GM19328 (cell line): ENCODE measurements around the gene ANKRD29.
"Not testable (repeated sequence)": the region's sequence is repeated elsewhere in the genome, so short reads cannot be mapped to it uniquely, and the experiment has no call there.

ENCODE experiments used
- ATAC-seq: cut with Tn5 transposase; IDR thresholded peaks from one replicate; pipeline ENCODE4 v1.9.1; 2021; ENCODE audit warnings: mild to moderate bottlenecking, moderate library complexity; ENCODE audit not compliant: unreplicated experiment

Gene ANKRD29

DNA sequence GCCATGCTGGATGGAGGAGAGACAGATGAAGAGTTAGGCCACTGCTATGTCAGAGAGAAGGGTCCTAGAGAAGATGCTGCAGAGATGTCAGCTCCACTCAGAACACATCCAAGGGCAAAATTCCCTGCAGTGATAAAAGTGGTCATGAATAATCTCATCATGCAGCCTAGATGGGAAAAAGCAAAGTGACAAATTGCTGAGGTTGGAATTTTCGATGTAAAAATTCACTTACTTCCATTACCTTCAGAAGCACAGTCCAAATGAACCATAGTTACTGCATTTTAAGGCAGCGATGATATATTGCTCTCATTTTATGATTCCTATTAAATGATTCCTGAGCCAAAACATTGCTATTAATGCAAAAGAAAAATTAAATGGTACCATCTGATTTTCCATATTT is 16.4 kb downstream of the ANKRD29 start:
- no peak for ATAC-seq

DNA sequence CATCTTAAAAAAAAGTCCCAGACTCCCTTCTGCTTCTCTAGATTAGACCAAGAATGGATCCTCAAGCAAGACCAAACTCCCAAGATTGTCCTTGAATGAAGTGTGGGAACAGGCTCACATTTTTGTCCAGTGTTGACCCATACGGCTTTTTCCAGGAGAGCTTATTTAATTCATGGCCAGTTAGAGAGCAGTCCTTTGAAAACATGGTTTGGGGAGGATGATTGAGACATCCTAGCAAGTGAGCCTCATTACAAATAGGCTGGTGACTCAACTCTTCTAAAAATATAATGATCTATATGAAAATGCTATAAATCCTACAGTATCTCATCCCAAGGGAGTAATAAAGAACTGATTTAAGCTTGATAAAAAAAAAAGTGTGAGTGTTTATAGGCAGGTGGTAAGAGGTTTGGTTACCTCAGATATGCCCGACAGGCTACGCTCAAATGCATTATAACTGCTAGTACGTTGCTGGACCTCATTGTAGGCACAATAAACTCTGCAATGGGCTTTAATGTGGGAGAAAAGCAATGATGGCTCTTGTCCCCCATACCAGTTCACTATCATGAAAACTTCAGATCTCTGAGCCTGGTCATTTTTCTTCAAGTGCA is 17.0 kb downstream of the ANKRD29 start:
- no peak for ATAC-seq

DNA sequence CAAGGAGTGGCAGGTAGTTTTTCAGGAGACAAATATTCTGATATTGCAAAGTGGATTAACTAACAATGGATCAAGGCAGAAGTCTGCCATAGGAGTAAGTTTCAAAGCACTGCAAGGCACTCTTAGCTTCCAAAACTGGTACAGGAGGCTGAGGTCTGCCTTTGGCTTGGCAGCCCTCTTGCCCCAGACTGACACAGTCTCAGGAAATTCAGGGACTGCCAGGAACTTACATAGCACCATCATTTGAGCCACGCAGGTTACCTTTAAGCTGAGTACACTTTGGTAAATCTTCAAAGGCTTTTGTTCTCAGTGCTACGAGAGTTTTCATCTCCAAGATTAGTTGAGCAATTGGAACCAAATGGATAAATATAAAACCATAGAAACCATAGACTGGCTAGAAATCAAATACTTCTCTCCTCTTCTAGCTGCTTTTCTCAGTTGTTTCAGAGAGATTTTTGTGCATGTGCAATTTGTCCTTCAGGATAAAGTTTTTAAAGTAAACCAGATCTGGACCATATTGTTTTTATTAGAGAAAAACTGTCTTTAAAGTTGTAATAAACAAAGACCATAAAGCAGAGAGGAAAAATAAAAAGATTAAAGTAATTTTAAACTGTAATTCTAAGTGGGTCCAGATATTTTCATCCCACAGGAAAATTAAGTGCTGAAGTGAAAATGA is 18.8 kb downstream of the ANKRD29 start:
- no peak for ATAC-seq

DNA sequence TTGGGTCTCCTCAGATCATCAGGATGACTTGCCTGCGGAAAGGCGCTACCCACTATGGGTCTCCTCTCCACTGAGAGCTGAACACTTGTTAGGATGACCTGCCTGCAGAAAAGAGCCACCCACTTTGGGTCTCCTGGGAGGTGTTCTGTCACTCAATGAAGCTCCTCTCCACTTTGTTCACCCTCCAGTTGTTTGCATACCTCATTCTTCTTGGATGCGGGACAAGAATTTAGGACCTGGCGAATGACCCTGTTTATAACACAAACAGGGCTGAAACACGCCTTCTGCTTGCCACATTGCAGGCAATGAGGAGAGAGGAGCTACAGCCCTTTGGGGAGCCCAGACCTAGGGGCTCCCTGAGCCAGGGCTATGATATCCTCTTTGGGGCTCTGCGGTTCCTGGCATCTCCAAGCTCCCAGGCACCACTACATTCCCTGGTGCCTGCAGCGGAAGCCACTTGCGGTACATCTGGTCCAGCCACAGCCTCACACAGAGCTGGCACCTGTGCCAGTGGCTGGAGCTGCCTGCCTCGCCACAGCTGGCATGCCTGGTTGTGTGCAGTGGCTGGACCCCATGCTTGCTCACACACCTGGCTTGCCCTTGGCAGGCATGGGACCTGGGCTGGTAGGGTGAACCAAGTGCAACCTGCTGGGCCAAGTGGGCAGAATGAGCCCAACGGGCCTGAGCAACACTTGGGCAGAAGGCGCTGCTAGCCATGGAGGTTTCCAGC is 20.6 kb downstream of the ANKRD29 start:
- ATAC-seq, result no peak

DNA sequence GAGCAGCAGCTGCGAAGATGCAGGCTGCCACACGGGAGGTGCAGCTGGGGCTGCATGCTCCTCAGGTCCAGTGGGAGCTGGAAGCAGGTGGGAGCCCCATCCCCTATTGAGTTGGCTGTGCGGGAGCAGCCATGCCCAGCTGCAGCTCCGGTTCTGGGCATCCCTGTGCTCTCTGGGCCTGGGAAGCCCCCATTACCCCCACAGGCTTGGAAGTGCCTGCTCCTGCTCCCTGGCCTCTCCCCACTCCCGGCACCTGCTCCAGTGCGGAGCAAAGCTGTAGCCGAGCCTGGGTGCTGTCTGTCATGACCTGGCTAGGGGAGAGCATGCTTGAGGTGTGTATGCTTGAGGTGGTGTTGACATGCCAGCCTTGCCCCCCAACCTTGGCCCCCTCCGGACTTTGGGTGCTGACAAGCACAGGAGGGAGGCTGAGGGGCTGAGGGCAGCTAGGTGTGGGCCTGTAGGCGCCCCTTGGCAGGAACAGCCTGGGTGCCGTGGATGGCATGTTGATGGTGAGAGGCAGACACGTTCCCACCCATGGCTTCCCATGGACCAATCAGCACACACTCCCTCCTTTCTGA is 21.5 kb downstream of the ANKRD29 start:
- ATAC-seq, result no peak

DNA sequence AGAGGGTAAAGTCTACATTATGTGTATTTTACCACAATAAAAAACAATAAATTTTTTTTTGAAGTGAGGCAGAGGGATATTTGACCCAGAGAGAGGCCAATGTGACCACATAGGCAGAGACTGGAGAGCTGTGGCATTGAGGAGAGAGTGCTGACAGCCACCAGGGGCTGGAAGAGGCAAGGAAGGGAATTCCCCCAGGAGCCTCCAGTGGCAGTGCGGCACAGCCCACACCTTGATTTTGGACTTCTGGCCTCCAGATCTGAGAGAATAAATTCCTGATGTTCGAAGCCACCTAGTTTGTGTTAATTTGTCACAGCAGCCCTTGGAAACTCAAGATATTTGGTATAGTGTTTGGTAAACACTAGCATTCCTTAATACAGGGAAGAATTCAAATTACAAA is 22.7 kb downstream of the ANKRD29 start:
- no peak for ATAC-seq

DNA sequence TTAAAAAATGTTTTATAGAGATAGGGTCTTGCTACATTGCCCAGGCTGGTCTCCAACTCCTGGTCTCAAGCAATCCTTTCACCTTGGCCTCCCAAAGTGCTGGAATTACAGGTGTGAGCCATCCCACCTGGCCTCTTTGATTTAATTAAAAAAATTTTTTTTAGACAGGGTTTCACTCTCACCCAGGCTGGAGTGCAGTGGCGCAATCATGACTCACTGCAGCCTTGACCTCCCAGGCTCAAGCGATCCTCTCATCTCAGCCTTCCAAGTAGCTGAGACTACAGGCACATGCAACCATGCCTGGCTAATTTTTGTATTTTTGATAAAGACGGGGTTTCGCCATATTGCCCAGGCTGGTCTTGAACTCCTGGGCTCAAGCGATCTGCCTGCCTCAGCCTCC is 26.3 kb downstream of the ANKRD29 start:
- not testable (repeated sequence) for ATAC-seq

DNA sequence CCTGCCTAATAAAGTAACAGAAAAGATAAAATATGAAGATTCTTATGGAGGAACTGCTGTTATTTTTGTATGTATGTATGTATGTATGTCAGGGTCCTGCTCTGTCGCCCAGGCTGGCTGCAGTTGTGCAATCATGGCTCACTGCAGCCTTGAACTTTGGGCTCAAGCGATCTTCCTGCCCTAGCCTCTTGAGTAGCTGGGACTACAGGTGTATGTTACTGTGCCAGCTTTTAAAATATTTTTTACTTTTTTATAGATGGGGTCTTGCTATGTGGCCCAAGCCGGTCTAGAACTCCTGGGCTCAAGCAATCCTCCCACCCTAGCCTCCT is 26.7 kb downstream of the ANKRD29 start:
- ATAC-seq, result no peak

DNA sequence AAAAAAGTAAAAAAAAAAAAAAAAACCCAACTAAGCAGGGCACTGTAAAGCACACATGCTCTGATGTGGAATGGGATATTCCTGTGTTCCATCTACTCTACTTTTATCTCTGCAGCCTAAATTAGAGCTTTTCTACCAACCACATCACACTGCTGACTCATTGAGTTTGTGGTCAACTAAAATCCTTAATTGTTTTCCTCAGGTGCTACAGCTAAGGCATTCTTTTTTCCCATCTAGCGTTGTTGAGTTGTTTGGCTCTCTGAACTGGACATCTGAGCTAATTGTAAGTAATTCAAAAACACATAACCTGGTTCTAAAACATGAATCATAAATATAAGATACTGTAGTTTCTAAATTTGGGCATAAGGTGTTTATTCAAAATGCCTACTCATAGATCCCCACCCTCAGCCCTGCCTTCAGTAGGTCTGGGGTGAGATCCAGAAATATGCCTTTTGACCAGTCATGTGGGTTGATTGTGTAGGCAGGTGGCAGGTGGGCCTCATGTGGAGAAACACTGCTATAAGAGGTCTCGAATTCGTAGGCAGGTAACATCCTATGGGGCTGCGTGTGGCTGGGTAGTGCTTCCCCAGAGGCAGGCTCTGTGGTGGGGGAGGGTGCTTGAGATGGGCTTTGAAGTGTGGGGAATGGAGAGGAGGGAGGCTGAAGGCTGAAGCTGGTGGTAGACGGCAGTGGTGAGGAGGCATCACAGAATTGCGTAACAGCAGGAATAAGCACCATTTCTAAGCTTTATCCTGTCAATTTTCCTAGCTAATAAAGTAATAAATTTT is 27.2 kb downstream of the ANKRD29 start:
- ATAC-seq, result no peak

DNA sequence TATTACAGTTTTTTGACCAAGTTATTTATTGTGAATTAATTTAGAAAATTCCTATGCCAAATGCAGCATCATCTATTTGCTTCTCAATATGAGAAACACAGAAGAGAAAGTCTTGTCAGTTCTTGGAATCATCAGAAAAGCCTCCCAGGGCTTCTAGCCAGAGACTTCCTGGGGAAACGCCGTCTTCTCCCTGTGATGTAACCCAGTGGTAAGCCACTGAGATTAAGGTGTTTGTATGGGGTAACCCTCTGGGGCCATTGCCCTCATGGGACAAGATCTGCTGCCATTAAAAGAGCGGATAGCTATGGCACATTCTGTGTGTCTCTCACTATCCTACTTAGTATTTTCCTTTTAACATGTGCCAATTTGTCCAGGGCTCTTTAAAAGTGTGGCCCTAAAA is 28.0 kb downstream of the ANKRD29 start:
- ATAC-seq, result no peak

DNA sequence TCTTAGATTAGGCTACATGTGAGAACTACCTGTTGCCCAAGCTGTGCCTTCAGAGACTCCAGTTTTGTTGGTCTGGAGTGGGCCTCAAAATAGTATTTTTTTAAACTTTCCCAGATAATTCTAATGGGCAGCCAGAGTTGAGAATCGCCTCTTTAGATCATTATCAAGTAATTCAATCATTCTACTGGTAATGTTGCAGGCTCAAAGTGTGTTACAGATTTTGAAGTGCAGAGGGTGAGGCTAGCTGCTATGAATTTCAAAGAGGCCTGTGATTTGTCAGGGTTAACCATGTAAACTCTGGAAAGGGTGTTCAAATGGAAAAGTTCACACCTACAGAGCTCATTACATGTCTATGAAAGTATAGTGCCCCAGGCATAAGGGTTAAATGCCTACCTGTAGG is 30.1 kb downstream of the ANKRD29 start:
- ATAC-seq, result no peak

DNA sequence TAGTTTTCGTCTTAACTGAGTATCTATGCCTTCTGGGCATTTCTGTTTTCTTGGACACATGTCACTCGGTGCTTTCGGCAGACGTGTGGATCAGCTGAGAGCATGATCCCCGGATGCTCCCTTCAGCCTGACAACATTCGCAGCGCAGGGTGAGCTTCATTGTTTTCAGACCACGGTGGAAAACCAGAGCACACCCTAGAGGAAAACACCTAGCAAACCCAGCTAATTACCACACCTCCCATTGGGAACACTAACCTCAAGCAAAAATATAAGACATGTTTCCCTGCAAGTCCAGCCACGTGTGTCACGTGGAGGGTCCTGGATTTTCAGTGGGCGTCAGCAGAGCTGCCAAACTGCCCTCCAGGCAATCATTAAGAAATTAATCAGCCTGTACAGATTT is 31.0 kb downstream of the ANKRD29 start:
- no peak for ATAC-seq

DNA sequence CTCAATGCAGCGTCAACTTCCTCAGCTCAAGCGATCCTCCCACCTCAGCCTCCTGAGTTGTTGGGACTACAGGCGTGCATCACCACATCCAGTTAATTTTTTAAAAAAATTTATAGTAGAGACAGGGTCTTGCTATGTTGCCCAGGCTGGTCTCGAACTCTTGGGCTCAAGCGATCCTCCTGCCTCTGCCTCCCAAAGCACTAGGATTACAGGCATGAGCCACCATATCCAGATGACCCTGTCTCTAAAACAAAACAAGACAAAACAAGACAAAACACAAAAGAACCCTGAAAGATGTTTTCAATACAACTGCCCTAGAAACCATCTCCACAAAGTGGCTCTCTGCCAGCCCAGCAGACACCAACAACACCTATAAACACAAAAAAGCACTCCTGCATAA is 31.4 kb downstream of the ANKRD29 start:
- no peak for ATAC-seq

DNA sequence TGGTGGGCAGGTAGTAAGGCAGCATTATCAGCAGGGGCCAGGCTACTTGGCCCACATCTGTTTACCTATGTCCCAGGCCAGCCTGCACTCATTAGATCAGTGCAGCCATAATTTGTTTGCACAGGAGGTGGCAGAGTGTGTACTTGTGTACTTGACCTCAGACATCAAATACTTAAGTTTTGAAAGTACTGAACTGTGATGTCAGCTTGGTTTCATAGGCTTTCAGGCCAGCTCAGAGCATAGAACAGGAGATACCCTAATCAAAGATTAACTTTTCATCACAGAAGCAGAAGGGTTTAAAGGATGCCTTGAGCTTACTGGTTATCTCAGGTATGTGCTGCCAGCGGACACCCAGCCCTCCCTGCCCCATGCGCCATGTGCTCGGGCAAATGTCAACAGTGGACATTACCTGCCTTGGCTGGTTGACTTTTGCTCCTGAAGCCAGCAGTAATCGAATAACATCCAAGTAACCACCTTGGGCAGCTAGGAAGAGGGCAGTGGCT is 33.2 kb downstream of the ANKRD29 start:
- no peak for ATAC-seq

DNA sequence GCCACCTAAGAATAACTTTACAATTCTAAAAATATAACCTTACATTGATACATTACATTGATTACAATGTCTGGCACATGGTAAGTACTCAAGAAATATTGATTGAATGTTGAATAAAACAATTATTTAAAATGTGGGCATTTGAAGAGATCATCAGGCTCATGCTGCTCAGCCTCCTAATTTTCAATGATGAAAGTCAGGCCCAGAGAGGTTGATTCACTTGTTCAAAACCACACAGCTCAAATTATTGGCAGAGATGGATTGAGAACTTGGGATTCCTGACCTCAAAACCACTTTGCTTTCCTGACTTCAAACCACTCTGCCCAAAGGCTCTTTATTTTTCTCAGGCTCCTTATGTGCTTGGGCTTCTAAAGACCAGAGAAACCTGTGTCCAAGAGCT is 34.7 kb downstream of the ANKRD29 start:
- ATAC-seq, result no peak

DNA sequence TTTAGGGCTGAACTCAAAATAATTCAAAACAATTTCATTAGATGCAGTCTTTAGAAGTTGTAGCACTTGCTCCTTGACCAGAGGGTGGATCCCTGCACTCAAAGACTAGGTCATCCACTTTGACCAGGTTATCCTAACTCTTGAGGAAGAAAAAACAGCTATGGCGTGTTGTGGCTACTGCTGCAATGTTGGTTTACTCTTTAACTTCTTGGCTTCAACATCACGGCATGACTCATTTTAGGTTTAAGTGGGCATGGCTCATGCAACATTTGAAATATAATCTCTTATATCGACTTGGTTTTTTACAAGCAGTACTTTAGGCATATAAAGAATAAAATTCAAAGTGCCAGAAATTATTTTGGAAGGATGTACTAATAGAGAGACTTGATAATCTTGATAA is 35.4 kb downstream of the ANKRD29 start:
- ATAC-seq, result no peak

DNA sequence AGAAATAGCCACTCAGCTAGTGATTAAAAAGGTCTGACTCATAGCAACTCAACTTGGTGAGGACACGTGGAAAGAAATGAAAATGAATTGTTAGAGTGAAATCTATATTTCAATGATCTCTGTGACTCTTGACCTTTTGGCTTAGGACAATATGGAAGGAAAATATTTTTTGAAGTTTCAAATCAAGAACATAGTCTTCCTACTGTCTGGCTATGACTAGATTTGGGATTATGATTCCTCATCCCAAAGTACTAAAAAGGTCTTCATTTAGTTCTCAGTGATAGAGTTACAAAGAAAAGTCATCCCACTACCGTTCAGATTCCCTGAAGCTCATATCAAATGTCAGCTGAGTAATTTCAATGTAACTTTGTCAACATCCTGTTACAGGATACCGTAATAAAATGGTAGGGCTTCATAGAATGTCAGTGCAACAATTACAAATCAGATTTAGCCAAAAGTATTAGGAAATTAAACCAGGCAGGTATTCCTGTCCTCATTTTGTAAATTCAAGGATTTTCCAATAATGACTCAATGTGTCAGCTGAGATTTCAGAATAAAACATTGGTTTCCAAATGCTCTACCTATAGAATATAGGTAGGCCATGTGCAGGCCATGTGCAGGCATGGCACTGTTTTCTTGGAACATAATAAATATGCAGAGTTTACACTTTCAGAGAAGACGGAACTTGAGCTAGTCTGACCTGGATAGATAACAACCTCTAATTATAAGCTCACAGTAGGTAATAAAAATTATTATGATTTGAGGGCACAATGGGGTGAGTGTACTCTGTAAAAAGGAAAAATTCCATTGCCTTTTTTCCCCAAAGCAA is 36.0 kb downstream of the ANKRD29 start:
- ATAC-seq, result no peak

DNA sequence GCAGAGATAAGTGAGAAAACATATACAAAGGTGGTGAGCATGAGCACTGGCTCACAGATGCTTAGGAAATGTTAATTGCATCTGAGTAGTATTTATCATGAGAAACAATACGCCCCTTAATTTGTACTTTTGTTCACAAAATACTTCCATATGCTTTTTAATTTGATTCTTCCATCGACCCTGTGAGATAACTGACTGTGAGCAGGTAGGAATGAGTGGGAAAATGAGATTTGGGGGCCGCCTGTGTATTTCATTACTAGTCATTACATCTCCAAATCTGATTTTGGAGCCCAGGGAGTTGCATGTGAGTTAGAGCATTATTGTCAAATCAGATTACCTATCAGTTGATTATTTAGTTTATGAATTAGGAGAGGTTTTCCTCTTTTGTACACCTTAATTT is 39.7 kb downstream of the ANKRD29 start:
- no peak for ATAC-seq

DNA sequence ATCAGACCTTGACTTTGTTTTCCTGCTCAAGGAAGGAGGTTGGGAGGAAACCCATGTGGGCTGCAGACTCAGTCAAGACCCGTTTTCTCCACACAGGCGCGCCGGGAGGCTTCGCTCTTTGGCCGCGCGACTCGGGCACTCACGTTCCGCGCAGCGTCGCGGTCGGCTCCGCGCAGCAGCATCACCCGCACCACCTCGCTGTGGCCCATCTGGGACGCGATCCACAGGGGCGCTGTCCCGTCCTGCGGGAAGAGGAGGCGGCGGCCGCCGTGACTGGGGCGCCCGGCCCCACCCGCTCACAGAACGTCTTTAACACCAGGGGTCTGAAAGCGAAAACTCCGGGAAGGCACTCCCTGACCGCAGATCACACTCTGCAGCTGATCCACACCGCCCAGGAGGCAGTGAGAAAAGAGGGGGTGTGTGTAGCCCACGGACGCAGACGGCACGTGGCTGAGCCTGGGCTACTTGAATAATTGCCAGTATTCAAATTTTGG is 43.3 kb downstream of the ANKRD29 start:
- no peak for ATAC-seq

DNA sequence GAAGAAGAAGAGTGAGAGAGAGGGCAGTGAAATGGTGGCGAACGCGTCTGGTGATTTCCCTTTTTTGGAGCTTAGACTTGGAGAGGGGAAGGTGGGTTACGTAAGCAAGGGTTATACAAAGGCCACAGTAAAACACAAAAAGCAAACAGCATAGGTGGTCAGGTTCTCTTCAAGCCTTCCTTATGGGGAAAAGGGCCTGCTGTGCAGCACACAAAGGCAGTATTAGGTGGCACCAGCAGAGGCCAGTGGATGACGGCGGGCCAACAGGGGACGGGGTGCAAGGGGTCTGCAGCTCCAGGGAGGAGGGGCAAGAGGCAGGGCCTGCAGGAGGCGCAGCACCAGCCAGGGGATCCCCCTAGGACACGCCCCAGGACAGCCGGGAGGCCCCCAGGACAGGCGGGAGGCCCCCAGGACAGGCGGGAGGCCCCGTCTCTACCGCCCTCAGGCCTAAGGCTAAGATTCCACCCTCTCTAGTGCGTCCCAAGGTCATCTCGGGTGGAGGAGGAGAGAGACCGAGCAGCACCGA is 43.8 kb downstream of the ANKRD29 start:
- ATAC-seq, result no peak
